CD4-positive, alpha-beta T cell treated with Interleukin-17A for 4 hours (primary cell): ENCODE data around the gene CYP17A1.

Experiments used
- DNase-seq: peaks from one replicate; pipeline ENCODE4 v3.0.0-alpha.2; 2020; ENCODE audit warnings: mixed read lengths

Gene CYP17A1

DNA sequence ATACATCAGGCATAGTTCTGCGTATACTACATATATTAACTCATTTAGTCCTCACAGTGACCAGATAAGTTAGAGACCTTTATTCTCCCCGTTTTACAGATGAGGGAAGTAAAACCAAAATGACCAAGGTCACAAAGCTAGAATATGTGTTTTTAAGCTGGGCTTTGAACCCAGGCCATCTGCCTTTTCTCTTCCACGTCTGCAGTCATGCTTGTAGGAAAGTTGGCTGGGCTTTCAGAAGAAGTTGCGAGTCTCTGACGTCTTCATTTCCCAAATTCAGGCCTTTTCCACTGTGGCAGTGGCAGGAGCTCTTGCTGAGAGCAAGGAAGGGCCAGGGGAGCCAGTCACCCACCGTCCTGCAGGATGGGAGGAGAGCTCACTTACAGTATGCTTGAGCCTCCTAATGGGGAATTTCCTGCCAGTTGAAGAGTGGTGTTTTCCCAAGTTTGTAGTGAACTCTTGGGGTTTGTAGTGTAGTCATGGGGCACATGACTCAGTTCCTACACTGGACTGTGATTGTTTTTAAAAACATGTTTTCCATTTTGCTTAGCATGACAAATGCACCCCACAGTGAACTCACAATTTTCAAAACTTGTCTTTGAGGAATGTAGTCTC is 34.2 kb downstream of the CYP17A1 start:
- DNase-seq, result no peak

- DNase-seq, result no peak
These were observed 35.2 kb downstream of the CYP17A1 start for GRCh38 chr10:102801978-102802377.

GRCh38 chr10:102801496-102801895 is 35.7 kb downstream of the CYP17A1 start:
- no peak for DNase-seq

- no peak for DNase-seq
These were observed 36.4 kb downstream of the CYP17A1 start for GRCh38 chr10:102800611-102801335.

GRCh38 chr10:102799691-102800471 is 37.3 kb downstream of the CYP17A1 start:
- DNase-seq, result no peak

GRCh38 chr10:102796407-102797176 is 40.6 kb downstream of the CYP17A1 start:
- DNase-seq, result peak; percentile 54

DNA sequence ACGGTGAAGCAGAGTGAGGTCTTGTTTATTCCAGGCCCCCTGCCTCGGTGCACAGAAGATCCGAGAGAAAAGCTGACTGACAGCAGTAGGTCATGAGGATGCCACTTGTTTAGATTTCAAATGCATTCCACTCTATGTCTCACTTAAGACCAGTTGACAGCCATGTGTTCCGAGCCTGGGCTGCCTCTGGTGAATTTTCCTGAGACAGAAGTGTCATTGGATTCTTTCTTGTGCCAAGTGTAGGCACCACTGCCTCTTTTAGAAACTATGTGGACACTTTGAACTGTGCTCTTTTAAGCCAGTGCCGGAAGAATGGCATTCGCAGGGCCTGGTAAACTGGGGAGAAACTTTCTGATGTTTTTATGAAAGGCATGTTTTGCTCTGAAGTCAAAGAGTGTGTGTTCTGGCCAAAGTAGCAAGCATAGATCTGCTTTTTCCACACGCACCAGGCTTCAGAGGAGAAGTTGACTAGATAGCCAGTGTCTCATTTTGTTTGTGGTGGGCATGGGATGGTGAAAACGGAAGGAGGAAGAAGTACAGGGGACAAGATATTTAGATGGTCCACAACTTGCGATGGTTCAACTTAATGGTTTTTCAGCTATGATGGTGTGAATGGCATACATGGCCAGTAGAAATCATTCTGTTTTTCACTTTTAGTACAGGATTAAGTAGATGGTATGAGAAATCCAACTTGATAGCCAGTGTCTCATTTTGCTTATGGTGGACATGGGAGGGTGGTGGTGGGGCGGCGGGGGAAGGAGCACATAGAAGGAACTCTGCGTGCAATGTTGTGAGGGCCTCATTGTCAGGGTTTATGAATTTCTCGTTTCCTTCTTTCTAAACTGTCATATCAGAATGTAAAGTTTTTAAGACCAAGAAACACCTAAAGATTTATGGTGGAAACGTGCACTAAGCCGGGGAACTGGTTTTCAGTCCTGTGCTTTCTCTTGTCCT is 41.5 kb downstream of the CYP17A1 start:
- no peak for DNase-seq

DNA sequence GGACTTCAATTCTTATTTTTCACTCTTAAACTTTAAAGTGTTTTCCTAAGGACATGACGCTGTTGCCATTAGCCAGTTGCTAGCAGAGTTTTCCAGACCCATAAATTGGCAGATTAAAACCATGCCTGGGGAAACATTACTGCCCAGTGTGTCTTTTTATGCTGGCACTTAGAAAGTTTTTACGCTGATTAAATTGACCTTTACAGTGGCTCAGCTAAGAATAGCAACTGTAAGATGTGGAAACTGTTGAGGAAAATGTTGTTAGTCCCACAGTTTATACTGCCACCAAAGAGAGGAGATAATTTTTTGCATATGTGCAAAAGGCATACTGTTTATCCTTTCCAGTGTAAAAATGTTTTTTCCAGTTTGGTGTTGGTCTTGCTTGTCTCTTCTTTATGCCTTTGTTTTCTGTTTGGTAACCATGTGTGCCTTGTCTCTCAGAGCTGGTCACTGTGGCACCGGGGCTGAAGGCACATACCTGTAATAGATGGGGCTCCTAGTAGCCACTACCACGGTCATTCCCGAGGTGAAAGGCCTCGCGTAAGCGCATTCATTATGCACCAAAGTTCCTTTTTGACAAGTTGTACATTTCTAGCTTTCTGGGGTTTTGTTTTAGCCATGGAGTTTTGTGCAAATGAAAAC is 45.3 kb downstream of the CYP17A1 start:
- no peak for DNase-seq

- no peak for DNase-seq
These were observed 51.4 kb downstream of the CYP17A1 start for GRCh38 chr10:102785818-102786217.

DNA sequence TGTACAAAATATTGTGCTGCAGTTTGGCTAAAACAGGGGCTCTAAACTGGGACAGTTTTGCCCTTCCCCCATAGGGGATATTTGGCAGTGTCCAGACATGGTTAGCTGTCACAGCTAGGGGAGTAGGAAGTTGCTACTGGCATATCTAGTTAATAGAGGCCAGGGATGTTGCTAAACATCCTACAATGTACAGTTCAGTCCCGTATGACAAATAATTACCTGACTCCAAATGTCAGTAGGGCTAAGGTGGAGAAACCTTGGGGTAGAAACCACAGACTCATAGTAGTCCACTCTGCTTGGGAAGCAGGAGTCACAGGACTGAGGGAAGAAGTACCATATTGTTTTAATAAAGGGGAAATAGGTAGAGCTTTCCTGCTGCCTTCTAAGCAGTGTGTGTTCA is 53.6 kb downstream of the CYP17A1 start:
- no peak for DNase-seq

- DNase-seq, result no peak
These were observed 54.3 kb downstream of the CYP17A1 start for GRCh38 chr10:102782673-102783551.

- DNase-seq, result no peak
These were observed 55.2 kb downstream of the CYP17A1 start for GRCh38 chr10:102781921-102782557.

GRCh38 chr10:102781090-102781920 is 55.9 kb downstream of the CYP17A1 start:
- no peak for DNase-seq
